HL-60 (cell line): ENCODE results near the gene CSF1.

Experiments
- DNase-seq, 2 experiments: peaks; one replicate each; pipeline ENCODE4 v3.0.0-alpha.2; 2010 to 2020; ENCODE audit warnings: low read depth in 1 of 2, low spot score in 1 of 2
- H3K27ac ChIP-seq: fragments of 250-450 bp; sonication (Bioruptor Pico); replicated peaks from 2 replicates; pipeline ENCODE4 v1.5.1; 2020; ENCODE audit warnings: mild to moderate bottlenecking, moderate library complexity
- H3K27me3 ChIP-seq: fragments of 250-450 bp; sonication (Bioruptor Pico); 2 replicates; pipeline ENCODE4 v1.5.1; 2021; ENCODE audit warnings: mild to moderate bottlenecking, moderate library complexity; ENCODE audit not compliant: insufficient read depth, poor library complexity, severe bottlenecking
- H3K4me3 ChIP-seq: replicated peaks from 2 replicates; pipeline ENCODE4 v1.5.1; 2011; ENCODE audit warnings: mild to moderate bottlenecking, control low read depth, low read length; ENCODE audit not compliant: insufficient read depth
- CTCF ChIP-seq: IDR thresholded peaks from one replicate; pipeline ENCODE4 v1.5.1; 2011; ENCODE audit warnings: low read length, control low read depth, inconsistent platforms; ENCODE audit not compliant: insufficient read depth
- GABPA ChIP-seq: IDR thresholded peaks from 2 replicates; pipeline ENCODE4 v1.6.1; 2012; ENCODE audit warnings: low read depth
- POLR2AphosphoS5 ChIP-seq: IDR thresholded peaks from 2 replicates; pipeline ENCODE4 v1.6.1; 2012; ENCODE audit warnings: low read depth
- SPI1 ChIP-seq: IDR thresholded peaks from 2 replicates; pipeline ENCODE4 v1.6.1; 2012; ENCODE audit warnings: low read depth, mild to moderate bottlenecking, borderline replicate concordance
- TF ChIP-seq, protein P1 (sequence below): IDR thresholded peaks from 2 replicates; pipeline ENCODE4 v1.6.1; 2012; ENCODE audit warnings: low read depth; ENCODE audit not compliant: insufficient replicate concordance

Gene CSF1

GRCh38 chr1:109893532-109894171 lies 17.0 kb upstream of the CSF1 start:
- H3K27ac ChIP-seq, result no peak overlapping the region
- no peak for DNase-seq
- H3K27me3 ChIP-seq, result no peaks in the 10 kb centered on the region
- no peak overlapping the region for H3K4me3 ChIP-seq
- TF ChIP-seq GABPA, result no peak
- TF ChIP-seq POLR2AphosphoS5, result no peak
- TF ChIP-seq CTCF, result no peak
- TF ChIP-seq SPI1, result no peak
- TF ChIP-seq, protein P1, sequence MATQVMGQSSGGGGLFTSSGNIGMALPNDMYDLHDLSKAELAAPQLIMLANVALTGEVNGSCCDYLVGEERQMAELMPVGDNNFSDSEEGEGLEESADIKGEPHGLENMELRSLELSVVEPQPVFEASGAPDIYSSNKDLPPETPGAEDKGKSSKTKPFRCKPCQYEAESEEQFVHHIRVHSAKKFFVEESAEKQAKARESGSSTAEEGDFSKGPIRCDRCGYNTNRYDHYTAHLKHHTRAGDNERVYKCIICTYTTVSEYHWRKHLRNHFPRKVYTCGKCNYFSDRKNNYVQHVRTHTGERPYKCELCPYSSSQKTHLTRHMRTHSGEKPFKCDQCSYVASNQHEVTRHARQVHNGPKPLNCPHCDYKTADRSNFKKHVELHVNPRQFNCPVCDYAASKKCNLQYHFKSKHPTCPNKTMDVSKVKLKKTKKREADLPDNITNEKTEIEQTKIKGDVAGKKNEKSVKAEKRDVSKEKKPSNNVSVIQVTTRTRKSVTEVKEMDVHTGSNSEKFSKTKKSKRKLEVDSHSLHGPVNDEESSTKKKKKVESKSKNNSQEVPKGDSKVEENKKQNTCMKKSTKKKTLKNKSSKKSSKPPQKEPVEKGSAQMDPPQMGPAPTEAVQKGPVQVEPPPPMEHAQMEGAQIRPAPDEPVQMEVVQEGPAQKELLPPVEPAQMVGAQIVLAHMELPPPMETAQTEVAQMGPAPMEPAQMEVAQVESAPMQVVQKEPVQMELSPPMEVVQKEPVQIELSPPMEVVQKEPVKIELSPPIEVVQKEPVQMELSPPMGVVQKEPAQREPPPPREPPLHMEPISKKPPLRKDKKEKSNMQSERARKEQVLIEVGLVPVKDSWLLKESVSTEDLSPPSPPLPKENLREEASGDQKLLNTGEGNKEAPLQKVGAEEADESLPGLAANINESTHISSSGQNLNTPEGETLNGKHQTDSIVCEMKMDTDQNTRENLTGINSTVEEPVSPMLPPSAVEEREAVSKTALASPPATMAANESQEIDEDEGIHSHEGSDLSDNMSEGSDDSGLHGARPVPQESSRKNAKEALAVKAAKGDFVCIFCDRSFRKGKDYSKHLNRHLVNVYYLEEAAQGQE, result no peak

- no peak overlapping the region for H3K4me3 ChIP-seq
- H3K27ac ChIP-seq, result no peak overlapping the region
- no peaks in the 10 kb centered on the region for H3K27me3 ChIP-seq
- DNase-seq, result no peak
- TF ChIP-seq, protein P1, result no peak
Measured at GRCh38 chr1:109894823-109895719, 15.6 kb upstream of the CSF1 start.

DNA sequence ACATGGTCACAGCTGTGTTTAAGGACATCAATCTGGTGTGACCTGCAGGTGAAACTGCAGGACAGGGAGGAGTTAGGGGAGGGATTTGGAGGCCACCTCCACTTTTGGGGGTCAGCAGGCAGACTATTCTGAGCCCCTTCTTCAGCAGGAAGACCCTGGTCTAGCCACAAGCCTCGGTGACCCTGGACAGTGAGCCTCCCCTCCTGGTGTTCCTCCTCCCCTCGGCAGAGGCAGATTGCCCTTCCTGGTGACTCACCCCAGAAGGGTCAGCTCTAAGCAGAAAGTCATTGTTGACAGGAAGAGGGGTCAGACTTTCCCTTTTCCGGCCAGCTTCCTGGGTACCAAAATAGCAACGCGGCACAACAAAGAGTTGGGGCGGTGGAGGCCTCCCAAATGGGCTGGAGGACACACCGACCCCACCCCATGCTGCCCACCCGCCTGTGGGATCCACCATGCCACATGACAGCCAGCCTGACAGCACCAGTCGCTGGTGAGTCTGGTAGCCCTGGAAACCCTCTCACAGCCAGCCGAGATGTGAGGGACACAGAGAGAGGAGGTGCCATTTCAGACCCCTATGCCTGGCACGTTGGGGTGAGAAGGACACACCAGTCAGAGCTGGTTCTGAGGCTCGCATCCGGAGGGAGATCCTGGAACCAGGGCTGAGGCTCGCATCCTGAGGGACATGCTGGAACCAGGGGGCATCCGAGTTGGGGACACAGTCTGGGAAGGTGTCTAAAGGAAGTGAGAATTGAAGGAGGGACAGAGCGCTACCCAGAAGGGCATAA lies 14.7 kb upstream of the CSF1 start:
- H3K27ac ChIP-seq, result no peak overlapping the region
- DNase-seq, result no peak

More for the DNA sequence above, 14.7 kb upstream of the CSF1 start:
- H3K27me3 ChIP-seq, result no peaks in the 10 kb centered on the region
- TF ChIP-seq CTCF (no peak), GABPA (no peak), SPI1 (no peak)
- H3K4me3 ChIP-seq, result no peak overlapping the region
